NOMO-1 treated with DMSO at 0.1 percent for 48 hours (cell line): ENCODE measurements around the gene TTN.

Experiments
- DNase-seq: peaks from one replicate; lab custom pipeline; 2025; ENCODE audit not compliant: unreplicated experiment; lab: John Stamatoyannopoulos, UW

Gene TTN

GRCh38 chr2:178756343-178756742 lies 50.9 kb downstream of the TTN start:
- DNase-seq = no peak

GRCh38 chr2:178747767-178748166 lies 59.5 kb downstream of the TTN start:
- no peak for DNase-seq

- no peak for DNase-seq
These were observed 72.7 kb downstream of the TTN start for GRCh38 chr2:178734518-178734917.

GRCh38 chr2:178733975-178734374 lies 73.2 kb downstream of the TTN start:
- DNase-seq = no peak

DNA sequence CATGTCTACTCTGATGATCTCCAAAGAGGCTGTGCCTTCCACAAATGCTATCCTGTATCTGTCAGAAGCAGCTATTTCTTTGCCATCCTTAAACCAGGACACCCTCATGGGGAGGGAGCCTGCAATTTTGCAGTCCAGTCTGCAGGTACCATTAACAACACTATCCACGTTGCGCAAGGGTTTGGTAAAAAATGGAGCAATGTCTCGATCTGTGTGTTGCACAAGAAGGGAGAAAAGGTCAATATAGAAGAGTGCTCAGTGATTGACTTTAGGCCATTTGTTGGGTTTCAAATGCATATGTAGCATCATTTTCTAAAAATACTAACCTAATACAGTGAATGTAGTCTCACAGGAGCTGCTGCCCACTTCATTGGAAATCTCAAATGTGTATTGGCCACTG lies 74.3 kb downstream of the TTN start:
- peak; percentile 0 for DNase-seq

GRCh38 chr2:178731300-178731699 lies 75.9 kb downstream of the TTN start:
- DNase-seq = no peak

DNA sequence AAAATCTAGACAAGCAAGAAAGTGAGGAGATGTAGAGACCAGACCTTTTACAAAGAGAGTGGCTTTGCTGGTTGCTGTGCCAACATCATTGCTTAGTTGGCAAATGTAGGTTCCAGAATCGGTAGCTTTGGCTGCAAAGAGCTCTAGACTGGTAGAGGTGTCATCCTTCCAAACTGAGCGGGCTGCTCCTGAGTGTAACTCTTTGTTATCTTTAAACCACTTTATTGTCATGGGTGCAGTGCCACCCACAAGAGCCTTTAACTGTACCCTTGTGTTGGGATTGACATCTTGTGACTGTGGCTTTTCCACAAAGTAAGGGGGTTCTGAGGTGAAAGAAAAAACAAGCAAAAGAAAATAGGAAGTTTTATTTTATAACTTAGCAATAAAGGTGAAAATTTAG lies 77.2 kb downstream of the TTN start:
- no peak for DNase-seq

DNA sequence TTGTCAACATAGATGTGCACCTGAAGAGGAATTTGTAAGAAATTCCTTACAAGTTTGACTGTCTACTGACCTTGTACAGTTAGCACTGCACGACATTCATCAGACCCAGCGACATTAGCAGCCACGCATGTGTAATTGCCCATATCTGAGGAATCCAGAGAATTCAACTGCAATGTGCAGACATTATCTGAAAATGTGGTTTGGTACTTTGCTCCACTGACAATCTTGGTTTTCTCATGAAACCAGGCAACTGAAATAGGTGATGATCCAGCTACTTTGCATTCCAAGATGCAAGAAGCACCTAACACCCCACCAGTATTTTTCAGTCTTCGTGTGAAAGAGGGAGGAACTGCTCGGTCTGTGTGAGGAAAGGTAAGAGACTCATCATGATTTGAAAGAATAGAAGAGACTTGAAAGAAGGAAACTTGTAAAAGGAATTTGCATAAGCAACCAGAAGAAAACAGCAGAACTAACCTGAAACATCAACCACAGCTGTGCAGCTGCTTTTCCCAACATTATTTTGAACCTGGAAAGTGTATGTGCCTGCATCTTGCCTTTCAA lies 83.4 kb downstream of the TTN start:
- DNase-seq = no peak

DNA sequence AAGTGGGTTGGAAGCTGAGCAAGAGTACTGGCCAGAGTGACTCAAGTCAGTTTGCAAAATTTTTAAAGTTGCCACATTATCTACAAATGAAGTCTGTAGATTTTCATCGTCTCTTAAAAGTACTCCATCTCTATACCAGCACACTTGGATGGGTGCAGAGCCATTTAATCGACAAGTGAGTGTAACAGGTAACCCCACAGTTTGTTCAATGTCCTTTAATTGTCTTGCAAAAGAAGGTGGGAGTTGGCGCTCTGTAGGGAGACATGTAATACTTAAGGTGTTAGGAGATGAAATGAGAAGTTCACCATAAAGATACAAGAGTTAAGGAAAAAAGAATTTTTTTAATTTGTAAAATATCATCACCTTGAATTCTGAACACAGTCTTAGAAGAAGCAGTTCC lies 84.9 kb downstream of the TTN start:
- no peak for DNase-seq

- DNase-seq = no peak
These were observed 88.2 kb downstream of the TTN start for GRCh38 chr2:178718988-178719387.

DNA sequence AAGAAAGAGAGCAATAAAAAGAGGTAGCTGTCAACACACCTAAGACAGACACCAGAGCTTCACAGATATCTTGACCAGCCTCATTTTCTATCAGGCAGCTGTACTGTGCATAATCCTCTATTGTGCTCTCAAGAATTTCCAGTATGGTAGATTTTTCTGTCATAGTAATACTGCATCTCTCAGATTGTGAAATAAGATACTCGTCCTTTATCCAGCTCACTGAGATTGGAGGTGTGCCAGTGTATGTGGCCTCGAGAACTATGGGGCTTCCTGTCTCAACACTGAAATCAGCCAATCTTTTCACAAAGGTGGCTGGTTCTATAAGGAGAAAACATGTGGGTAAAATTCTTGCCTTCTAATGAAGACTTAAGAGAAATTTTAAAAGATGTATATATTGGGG lies 88.9 kb downstream of the TTN start:
- DNase-seq = no peak

DNA sequence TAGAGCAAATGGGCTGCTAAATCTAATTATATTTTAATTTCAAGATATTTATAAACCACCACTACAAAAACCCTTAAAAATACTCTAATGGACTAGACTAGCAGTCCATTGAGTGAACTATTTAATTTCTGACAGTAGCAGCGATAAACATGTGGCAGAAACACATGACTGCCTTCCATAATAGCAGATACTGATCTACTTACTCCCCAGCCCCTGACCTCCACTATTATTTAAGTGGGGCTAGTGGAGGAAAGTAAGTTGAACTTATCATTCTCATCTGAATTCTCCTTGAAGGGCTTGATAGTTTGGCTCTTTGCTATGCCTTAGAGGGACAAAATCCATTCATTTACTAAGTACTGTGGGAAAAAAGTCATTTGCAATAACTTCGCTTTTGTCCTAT lies 90.8 kb downstream of the TTN start:
- DNase-seq = no peak

DNA sequence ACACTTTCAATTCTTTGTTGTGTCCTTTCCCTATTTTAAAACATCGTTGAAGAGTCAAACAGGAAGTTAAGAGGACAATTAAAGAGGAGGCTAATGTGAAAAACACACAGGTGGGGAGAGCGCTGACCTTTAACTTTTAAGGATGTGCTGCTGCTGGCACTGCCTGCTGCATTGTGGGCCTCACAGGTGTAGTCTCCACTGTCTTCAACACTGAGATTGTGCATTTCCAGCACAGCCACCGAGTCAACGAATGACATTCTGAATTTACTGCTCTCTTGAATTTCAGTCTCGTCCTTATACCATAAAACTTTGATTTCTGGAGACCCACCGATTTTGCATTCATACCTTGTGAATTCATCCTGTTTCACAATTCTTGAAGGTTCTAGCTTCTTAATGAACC lies 91.9 kb downstream of the TTN start:
- no peak for DNase-seq

- no peak for DNase-seq
These were observed 99.7 kb downstream of the TTN start for GRCh38 chr2:178707476-178707875.

GRCh38 chr2:178704876-178705275 lies 102.3 kb downstream of the TTN start:
- DNase-seq = no peak

GRCh38 chr2:178702361-178702760 lies 104.9 kb downstream of the TTN start:
- no peak for DNase-seq

DNA sequence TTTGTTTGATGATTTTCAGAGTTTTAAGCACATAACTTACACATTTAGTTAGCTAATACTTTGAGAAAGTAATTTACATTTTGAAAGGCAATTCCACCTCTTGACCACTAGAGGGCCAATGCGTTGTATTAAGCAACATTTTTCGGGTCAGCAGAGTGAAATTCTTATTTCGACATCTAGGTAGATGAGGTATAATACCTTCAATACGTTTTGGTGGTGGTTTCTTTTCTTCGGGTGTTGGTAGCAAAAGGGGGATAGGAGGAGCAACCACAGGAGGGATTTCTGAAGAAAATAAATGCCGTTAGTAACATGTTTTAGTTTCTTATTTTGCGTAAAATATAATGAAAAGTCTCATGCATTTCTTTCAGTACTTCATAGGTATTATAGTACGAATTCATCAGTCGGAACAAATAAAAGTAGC lies 106.3 kb downstream of the TTN start:
- peak; percentile 25 for DNase-seq

DNA sequence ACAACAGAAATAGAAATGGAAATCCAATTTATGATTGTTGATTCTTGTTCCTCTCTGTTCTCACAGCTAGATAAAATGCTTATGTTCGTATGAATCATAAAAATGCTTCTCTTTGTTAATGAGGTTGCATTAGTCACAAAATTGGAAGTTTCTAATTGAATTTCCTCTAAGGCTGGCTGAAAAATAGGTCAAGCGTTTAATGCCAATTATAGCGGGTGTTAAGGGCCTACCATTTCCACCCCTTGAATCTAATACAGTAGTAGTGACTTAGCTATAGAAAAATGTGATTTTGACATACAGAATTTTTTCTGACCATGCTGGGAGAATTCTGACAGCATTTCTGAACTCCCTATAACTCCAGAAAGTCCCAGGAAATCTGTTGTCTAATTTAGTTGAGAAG lies 107.1 kb downstream of the TTN start:
- no peak for DNase-seq

DNA sequence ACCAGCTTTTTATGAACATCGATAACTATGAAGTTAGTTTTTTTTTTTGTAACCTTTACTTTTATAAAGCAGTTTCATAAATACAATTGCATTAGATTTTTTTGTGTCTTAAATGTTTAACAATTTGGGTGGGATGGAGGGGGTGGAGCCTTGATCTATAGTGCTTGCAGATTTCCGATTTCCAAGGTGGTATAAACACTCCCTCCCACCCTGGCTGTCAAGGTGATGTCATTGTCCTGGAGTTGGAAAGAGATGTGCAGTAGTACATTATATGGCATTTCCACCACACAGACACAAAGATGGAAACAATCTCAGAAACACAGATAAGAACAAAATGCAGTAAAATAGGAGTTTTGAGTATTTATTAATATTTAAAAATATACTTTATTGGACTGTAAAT lies 114.4 kb downstream of the TTN start:
- DNase-seq = no peak

DNA sequence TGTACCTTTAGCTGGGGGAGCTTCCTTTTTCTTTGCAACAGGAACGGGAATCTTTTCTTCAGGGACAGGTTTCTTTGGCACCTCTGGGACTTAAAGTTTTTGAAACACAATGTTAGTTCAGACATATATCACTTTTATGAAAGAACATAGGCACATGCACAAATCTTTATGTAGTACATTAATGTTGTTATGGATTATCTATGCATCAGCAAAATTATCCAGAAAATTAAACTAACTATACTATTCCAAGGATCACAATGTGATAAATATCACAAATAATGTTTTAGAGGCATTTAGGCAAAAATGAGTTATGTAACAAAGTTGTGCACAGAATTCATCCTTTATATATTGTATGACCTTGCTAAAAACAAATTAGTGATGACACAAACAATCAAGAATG lies 117.4 kb downstream of the TTN start:
- DNase-seq = no peak

DNA sequence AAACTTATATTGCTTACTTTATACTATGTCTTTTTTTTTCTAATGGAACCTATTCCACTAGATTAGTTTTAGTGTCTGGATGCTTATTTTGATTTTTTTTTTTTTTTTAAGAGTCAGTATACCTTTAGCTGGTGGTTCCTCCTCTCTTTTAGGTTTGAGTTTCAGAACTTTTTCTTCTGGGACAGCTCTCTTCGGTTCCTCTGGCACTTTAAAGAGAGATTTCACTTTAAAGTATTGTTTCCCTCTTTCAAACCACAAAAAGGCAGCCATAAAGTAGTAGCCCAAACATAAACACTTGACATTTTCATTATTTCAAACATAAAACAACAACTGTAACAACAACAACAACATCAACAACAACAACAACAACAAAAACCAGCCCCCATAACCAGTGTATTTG lies 123.3 kb downstream of the TTN start:
- DNase-seq = no peak

DNA sequence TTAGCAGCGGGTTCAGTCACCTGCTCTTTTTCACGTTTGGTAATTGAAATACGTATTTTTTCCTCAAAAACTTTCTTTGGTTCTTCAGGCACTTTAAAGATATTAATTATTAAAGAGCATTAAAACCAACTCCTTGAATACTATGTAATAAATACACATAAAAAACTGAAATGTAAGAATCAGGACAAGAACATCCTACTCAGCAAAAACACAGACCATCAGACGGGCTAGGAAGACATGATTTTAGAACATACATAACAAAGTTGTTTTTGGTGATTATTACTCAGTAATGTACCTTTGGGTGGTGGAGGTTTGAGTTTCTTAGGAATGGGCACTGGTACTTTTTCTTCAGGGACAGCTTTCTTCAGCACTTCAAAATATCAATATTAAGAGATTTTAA lies 126.1 kb downstream of the TTN start:
- no peak for DNase-seq

- DNase-seq = no peak
These were observed 127.3 kb downstream of the TTN start for GRCh38 chr2:178679891-178680290.

GRCh38 chr2:178677599-178677998 lies 129.6 kb downstream of the TTN start:
- DNase-seq = peak; percentile 10
